ENCODE data around the gene RUBCNL. TPM values are rescaled to one million over a fixed set of nuclear protein-coding genes. Genes with fewer than 3 reads are reported as not detected.

Gene RUBCNL
- total RNA-seq, 2 experiments from 2014 or later: 0.36 to 0.69 TPM

DNA sequence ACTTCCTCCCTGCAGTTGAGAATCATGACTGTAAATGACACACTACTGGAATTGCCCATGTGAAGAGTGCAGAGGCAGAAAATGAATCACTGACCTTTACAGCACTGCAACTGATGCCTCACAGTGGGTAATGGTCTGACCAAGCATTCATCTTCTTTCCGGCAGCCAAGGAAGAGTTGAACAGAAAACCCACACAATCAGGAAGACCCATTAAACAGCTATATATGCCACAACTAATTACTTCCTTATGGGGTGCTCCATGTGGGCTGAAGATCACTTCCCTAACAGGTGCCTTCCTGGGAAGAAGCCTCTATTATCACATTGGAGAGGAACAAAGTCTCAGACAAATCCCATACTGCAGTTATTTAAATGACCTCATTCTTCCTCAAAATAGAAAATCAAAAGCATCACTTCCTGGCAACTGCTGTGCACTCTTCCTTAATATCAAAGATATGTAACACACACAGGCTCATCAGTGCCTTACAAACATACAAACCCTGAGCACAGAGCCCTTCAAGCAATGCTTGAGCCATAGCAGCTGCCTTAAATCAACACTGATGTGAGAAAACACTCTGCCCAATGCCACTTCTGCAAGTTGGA, 45.8 kb downstream of the RUBCNL start:
- ATAC-seq (ENCODE audit: poor library complexity): peak; percentile 57
- POLR2A ChIA-PET: interaction anchor here (1.0 to 1.3 kb wide), 2 partner anchors 10 to 46 kb away, joined by 4 to 5 read pairs; no protein-coding TSS in a partner anchor
- peak in 2 of 14 experiments; percentile 60 to 73 for DNase-seq
- no peak overlapping the region for H3K27ac ChIP-seq (ENCODE audit: low read depth in 1 of 2, low read length in 2 of 2)
- no peak for TF ChIP-seq CTCF (IDR thresholded peaks at IDR 0.05)
- intact Hi-C loops (cut with DNase I, micrococcal nuclease): no loop called here
- peaks cover 15% of the 10 kb centered on the region for H3K4me1 ChIP-seq (ENCODE audit: insufficient read depth, low read length)
- no peaks in the 10 kb centered on the region for H3K27me3 ChIP-seq (ENCODE audit: control insufficient read depth in 1 of 2, insufficient read depth in 2 of 2, low read length in 2 of 2)
- H3K4me3 ChIP-seq (ENCODE audit: low read length): no peak overlapping the region
- Mint-ChIP-seq H3K27ac (peak overlapping the region; percentile 60), H3K27me3 (no peaks in the 10 kb centered on the region), H3K36me3 (ENCODE audit: low read depth) (no peaks in the 10 kb centered on the region), H3K4me3 (no peak overlapping the region), H3K4me1 (ENCODE audit: low read depth) (peaks cover 28% of the 10 kb centered on the region), H3K9me3 (peaks cover 2% of the 10 kb centered on the region)
- CTCF ChIA-PET: no interaction called here
- H3K9me3 ChIP-seq (ENCODE audit: control insufficient read depth in 1 of 2, insufficient read depth in 1 of 2, low read length in 2 of 2): no peaks in the 10 kb centered on the region
- H3K36me3 ChIP-seq (ENCODE audit: insufficient read depth, low read length): no peaks in the 10 kb centered on the region

- CTCF ChIA-PET: no interaction called here
- POLR2A ChIA-PET: interaction anchor here (1.3 kb wide), 1 partner anchor 9 kb away, joined by 5 read pairs; no protein-coding TSS in a partner anchor
- Histone ChIP-seq H3K4me3 (ENCODE audit: low read length) (no peak overlapping the region), H3K9me3 (ENCODE audit: control insufficient read depth in 1 of 2, insufficient read depth in 1 of 2, low read length in 2 of 2) (no peaks in the 10 kb centered on the region), H3K27ac (ENCODE audit: low read depth in 1 of 2, low read length in 2 of 2) (no peak overlapping the region), H3K4me1 (ENCODE audit: insufficient read depth, low read length) (peaks cover 15% of the 10 kb centered on the region), H3K36me3 (ENCODE audit: insufficient read depth, low read length) (no peaks in the 10 kb centered on the region), H3K27me3 (ENCODE audit: control insufficient read depth in 1 of 2, insufficient read depth in 2 of 2, low read length in 2 of 2) (no peaks in the 10 kb centered on the region)
- intact Hi-C loops (cut with DNase I, micrococcal nuclease): no loop called here
- ATAC-seq (ENCODE audit: poor library complexity) (no peak), DNase-seq (no peak)
- TF ChIP-seq CTCF (IDR thresholded peaks at IDR 0.05): no peak
- Mint-ChIP-seq H3K9me3 (peaks cover 2% of the 10 kb centered on the region), H3K27ac (peak overlapping the region; percentile 60), H3K4me1 (ENCODE audit: low read depth) (peaks cover 28% of the 10 kb centered on the region), H3K36me3 (ENCODE audit: low read depth) (no peaks in the 10 kb centered on the region), H3K4me3 (no peak overlapping the region), H3K27me3 (no peaks in the 10 kb centered on the region)
These were observed 46.4 kb downstream of the RUBCNL start for GRCh38 chr13:46340631-46341111.

- no peaks in the 10 kb centered on the region for H3K36me3 Mint-ChIP-seq (ENCODE audit: low read depth)
- H3K27ac Mint-ChIP-seq: no peak overlapping the region
- no peak for ATAC-seq (ENCODE audit: poor library complexity)
- DNase-seq: no peak
- no peaks in the 10 kb centered on the region for H3K9me3 ChIP-seq (ENCODE audit: control insufficient read depth in 1 of 2, insufficient read depth in 1 of 2, low read length in 2 of 2)
- H3K4me3 ChIP-seq (ENCODE audit: low read length): no peak overlapping the region
- peaks cover 15% of the 10 kb centered on the region for H3K4me1 ChIP-seq (ENCODE audit: insufficient read depth, low read length)
- no peaks in the 10 kb centered on the region for H3K27me3 Mint-ChIP-seq
- TF ChIP-seq CTCF (IDR thresholded peaks at IDR 0.05): no peak
- peaks cover 28% of the 10 kb centered on the region for H3K4me1 Mint-ChIP-seq (ENCODE audit: low read depth)
- peaks cover 2% of the 10 kb centered on the region for H3K9me3 Mint-ChIP-seq
- intact Hi-C loops (cut with DNase I, micrococcal nuclease): no loop called here
- H3K27me3 ChIP-seq (ENCODE audit: control insufficient read depth in 1 of 2, insufficient read depth in 2 of 2, low read length in 2 of 2): no peaks in the 10 kb centered on the region
- ChIA-PET CTCF (no interaction called here), POLR2A (no interaction called here)
- no peak overlapping the region for H3K4me3 Mint-ChIP-seq
- no peak overlapping the region for H3K27ac ChIP-seq (ENCODE audit: low read depth in 1 of 2, low read length in 2 of 2)
- no peaks in the 10 kb centered on the region for H3K36me3 ChIP-seq (ENCODE audit: insufficient read depth, low read length)
These were observed 47.0 kb downstream of the RUBCNL start for GRCh38 chr13:46340011-46340410.

Measured in CD4-positive, alpha-beta T cell (primary cell).